GM12878 (cell line): ENCODE measurements around the gene CHST8. TPM values are rescaled to one million over a fixed set of nuclear protein-coding genes. Genes with fewer than 3 reads are reported as not detected.

ENCODE experiments used
- ATAC-seq: fragments of 200-7000 bp; cut with Tn5 transposase; 3 replicates; pipeline ENCODE4 v1.9.1; 2020; ENCODE audit warnings: mild to moderate bottlenecking, moderate library complexity
- BruUV-seq: library from RNA; stranded (reverse); fragments of 400-500 nt; replicated peaks from 2 replicates; lab custom pipeline; 2021; lab: Mats Ljungman, UMichigan
- CTCF ChIA-PET: fragments of 300-600 bp; sonication (Branson Sonifier 250); formaldehyde crosslinking; extraction: SDS; loops from one replicate; lab custom pipeline; 2021; ENCODE audit warnings: inconsistent platforms; lab: Yijun Ruan, JAX
- POLR2A ChIA-PET: fragments of 350-600 bp; formaldehyde crosslinking; extraction: SDS; loops from one replicate; lab custom pipeline; 2021; ENCODE audit warnings: inconsistent platforms; lab: Charles Lee
- RAD21 ChIA-PET: fragments of 300-600 bp; sonication (Branson Sonifier 250); formaldehyde crosslinking; loops from one replicate; lab custom pipeline; 2023; ENCODE audit warnings: antibody characterized with exemption; ENCODE audit not compliant: unreplicated experiment; lab: Charles Lee
- SMC1A ChIA-PET: fragments of 300-600 bp; sonication (Branson Sonifier 250); formaldehyde crosslinking; loops from one replicate; lab custom pipeline; 2023; ENCODE audit not compliant: unreplicated experiment, uncharacterized antibody; lab: Charles Lee
- DNase-seq: peaks from one replicate; pipeline ENCODE4 v3.0.0-alpha.2; 2011; ENCODE audit warnings: low read depth, low spot score
- FAIRE-seq: peaks from 3 replicates; lab custom pipeline; 2011; peaks lifted over from hg19 to GRCh38; lab: Jason Lieb, UNC
- H2AFZ ChIP-seq: 2 replicates; pipeline ENCODE4 v1.6.0; 2011; ENCODE audit warnings: low read depth, low read length, control low read depth; ENCODE audit not compliant: control insufficient read depth
- H3K27ac ChIP-seq: 2 replicates; pipeline ENCODE4 v1.5.1; 2011; ENCODE audit warnings: control low read depth; ENCODE audit not compliant: control insufficient read depth, insufficient read depth
- H3K27me3 ChIP-seq, 2 experiments: replicated peaks in 1 of 2; 2 replicates each; pipeline versions ENCODE4 v1.6.0 to v1.6.1; 2011; ENCODE audit warnings: low read length in 1 of 2; ENCODE audit not compliant: control insufficient read depth in 2 of 2, insufficient read depth in 2 of 2
- H3K36me3 ChIP-seq, 2 experiments: 2 replicates each; pipeline ENCODE4 v1.5.1; 2011; ENCODE audit warnings: low read length in 1 of 2; ENCODE audit not compliant: control insufficient read depth in 2 of 2, insufficient read depth in 2 of 2
- H3K4me1 ChIP-seq: 2 replicates; pipeline ENCODE4 v1.6.1; 2011; ENCODE audit warnings: mild to moderate bottlenecking, low read length, moderate library complexity, mixed read lengths; ENCODE audit not compliant: control insufficient read depth, insufficient read depth
- H3K4me2 ChIP-seq: 2 replicates; pipeline ENCODE4 v1.6.0; 2011; ENCODE audit warnings: control low read depth; ENCODE audit not compliant: control insufficient read depth, insufficient read depth
- H3K4me3 ChIP-seq: fragments of 200-600 bp; sonication (generic); 2 replicates; pipeline ENCODE4 v1.5.1; 2016
- H3K79me2 ChIP-seq: 2 replicates; pipeline ENCODE4 v1.6.0; 2011; ENCODE audit warnings: low read length; ENCODE audit not compliant: control insufficient read depth, insufficient read depth
- H3K9ac ChIP-seq: 2 replicates; pipeline ENCODE4 v1.8.0; 2011; ENCODE audit warnings: low read length, control low read depth, mixed read lengths; ENCODE audit not compliant: control insufficient read depth, insufficient read depth
- H3K9me3 ChIP-seq: replicated peaks from 3 replicates; pipeline ENCODE4 v1.5.1; 2011; ENCODE audit warnings: mild to moderate bottlenecking, low read length; ENCODE audit not compliant: control insufficient read depth, insufficient read depth
- H4K20me1 ChIP-seq: 2 replicates; pipeline ENCODE4 v1.6.0; 2011; ENCODE audit not compliant: control insufficient read depth, insufficient read depth
- ELK1 ChIP-seq: IDR thresholded peaks from 2 replicates; pipeline ENCODE4 v1.6.1; 2012; ENCODE audit warnings: low read depth, low read length, improper control_type of control experiment
- IKZF1 ChIP-seq: fragments of 450-650 bp; conservative IDR thresholded peaks from 2 replicates; pipeline ENCODE4 v1.6.1; 2017; ENCODE audit warnings: antibody characterized with exemption, mild to moderate bottlenecking
- KLF5 ChIP-seq: fragments of 450-650 bp; IDR thresholded peaks from 2 replicates; pipeline ENCODE4 v1.6.1; 2014; ENCODE audit warnings: mild to moderate bottlenecking; ENCODE audit not compliant: partially characterized antibody
- RBBP5 ChIP-seq: fragments of 200-600 bp; sonication (generic); conservative IDR thresholded peaks from 2 replicates; pipeline ENCODE4 v1.6.1; 2016
- SIX5 ChIP-seq: IDR thresholded peaks from 2 replicates; pipeline ENCODE4 v1.6.1; 2011; ENCODE audit warnings: mild to moderate bottlenecking, low read depth, low read length, moderate library complexity; ENCODE audit not compliant: severe bottlenecking
- WRNIP1 ChIP-seq: IDR thresholded peaks from 2 replicates; pipeline ENCODE4 v1.6.1; 2011; ENCODE audit warnings: low read depth, low read length, improper control_type of control experiment, borderline replicate concordance
- WGBS: methylation state at CpG from one replicate; pipeline ENCODE4 v1.1.6; 2016; ENCODE audit warnings: low lambda C conversion rate; ENCODE audit not compliant: insufficient replicate concordance, insufficient coverage; ENCODE audit errors: missing lambda C conversion rate; 5-methylcytosine and 5-hydroxymethylcytosine counted together
- in situ Hi-C: fragments of 300-500 bp; cut with MboI; formaldehyde crosslinking; loops from 9 replicates; pipeline ENCODE4 v1.14.3; 2018; ENCODE audit warnings: mixed read lengths
- intact Hi-C: fragments of 100-400 bp; cut with micrococcal nuclease; formaldehyde crosslinking; loops from one replicate; pipeline ENCODE4 v1.14.2; 2022; ENCODE audit not compliant: unreplicated experiment
- polyA plus RNA-seq, 11 experiments: library from polyadenylated mRNA; depleted of rRNA in 4 of 11; unstranded in 6 of 11; stranded (reverse) in 5 of 11; fragments of >200 nt; fragmentation: Nextera tagmentation in 4 of 11; fragmentation: Illumina TruSeq in 1 of 11; extraction: Ambion mirVana in 4 of 11; extraction: Trizol in 1 of 11; gene quantifications; 1 replicate in 1 of 11; 2 replicates in 10 of 11; pipeline versions ENCODE4 v1.2.1 to v1.2.3, GENCODE V29; 2011 to 2016; ENCODE audit warnings: inconsistent platforms in 2 of 11, missing spikeins in 2 of 11, low read depth in 1 of 11
- total RNA-seq, 4 experiments: library from RNA; depleted of rRNA in 3 of 4; stranded (reverse); fragments of >200 nt in 3 of 4; fragmentation: Illumina TruSeq in 1 of 4; extraction: Trizol in 1 of 4; gene quantifications; 2 replicates each; pipeline versions ENCODE4 v1.2.1 to v1.2.3, GENCODE V29; 2013 to 2021
- TF ChIP-seq, protein P1 (sequence below): IDR thresholded peaks from 2 replicates; pipeline ENCODE4 v1.6.1; 2011; ENCODE audit warnings: mild to moderate bottlenecking, low read depth, low read length, moderate library complexity; ENCODE audit not compliant: insufficient replicate concordance

CHST8 gene
- total and polyA plus RNA-seq, 10 of the 15 experiments (the other 5 are each of a cell fraction or from before 2014, with no cell fraction given) = 0.06 TPM; not detected in 9

DNA sequence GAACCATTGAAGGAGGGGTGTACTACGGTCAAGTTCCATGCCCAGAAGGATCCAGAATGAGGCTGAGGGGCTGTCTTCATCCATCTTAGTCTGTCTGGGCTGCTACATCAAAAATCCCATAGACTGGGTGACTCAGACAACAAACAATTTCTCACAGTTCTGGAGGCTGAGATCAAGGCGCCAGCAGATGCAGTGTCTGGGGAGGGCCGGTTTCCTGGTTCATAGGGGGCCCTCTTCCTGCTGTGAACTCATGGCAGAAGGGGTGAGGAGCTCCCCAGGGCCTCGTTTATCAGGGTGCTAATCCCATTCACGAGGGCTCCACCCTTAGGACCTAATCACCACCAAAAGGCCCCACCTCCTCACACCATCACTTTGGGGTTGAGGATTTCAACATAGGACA is 160.2 kb downstream of the CHST8 start:
- Histone ChIP-seq H3K27me3 (peaks cover 0 to 3% of the 10 kb centered on the region in 2 experiments; a peak in 2 of 4 replicates), H3K4me2 (no peak overlapping the region), H3K9ac (no peak overlapping the region), H3K4me1 (no peaks in the 10 kb centered on the region), H3K36me3 (no peaks in the 10 kb centered on the region), H3K9me3 (no peaks in the 10 kb centered on the region), H3K27ac (no peak overlapping the region), H3K4me3 (no peak overlapping the region), H4K20me1 (no peaks in the 10 kb centered on the region), H2AFZ (no peak overlapping the region), H3K79me2 (no peaks in the 10 kb centered on the region)
- ChIA-PET SMC1A (no interaction called here), CTCF (no interaction called here), RAD21 (no interaction called here), POLR2A (no interaction called here)
- intact Hi-C loops = loop anchor here (10.0 kb wide), 1 partner anchor 933 kb away; no protein-coding TSS in a partner anchor
- BruUV-seq = no TSS peak
- 4% methylated on average over 5 of the region's 5 CpGs for WGBS
- ATAC-seq (no peak), FAIRE-seq (no peak), DNase-seq (no peak)
- in situ Hi-C loops = loop anchor here (5.0 to 25.0 kb wide), 3 partner anchors 310 to 930 kb away; no protein-coding TSS in a partner anchor
- no peak for TF ChIP-seq KLF5
- TF ChIP-seq WRNIP1 = no peak
- no peak for TF ChIP-seq IKZF1
- no peak for TF ChIP-seq RBBP5
- TF ChIP-seq, protein P1, sequence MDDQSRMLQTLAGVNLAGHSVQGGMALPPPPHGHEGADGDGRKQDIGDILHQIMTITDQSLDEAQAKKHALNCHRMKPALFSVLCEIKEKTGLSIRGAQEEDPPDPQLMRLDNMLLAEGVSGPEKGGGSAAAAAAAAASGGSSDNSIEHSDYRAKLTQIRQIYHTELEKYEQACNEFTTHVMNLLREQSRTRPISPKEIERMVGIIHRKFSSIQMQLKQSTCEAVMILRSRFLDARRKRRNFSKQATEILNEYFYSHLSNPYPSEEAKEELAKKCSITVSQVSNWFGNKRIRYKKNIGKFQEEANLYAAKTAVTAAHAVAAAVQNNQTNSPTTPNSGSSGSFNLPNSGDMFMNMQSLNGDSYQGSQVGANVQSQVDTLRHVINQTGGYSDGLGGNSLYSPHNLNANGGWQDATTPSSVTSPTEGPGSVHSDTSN = no peak
- no peak for TF ChIP-seq ELK1
- TF ChIP-seq SIX5 = no peak
